NB4 (cell line): ENCODE data around the gene LMO3.

Source experiments
- CTCF ChIP-seq: IDR thresholded peaks from one replicate; pipeline ENCODE4 v1.5.1; 2012; ENCODE audit warnings: low read depth, low read length
- MAX ChIP-seq: IDR thresholded peaks from 2 replicates; pipeline ENCODE4 v1.6.1; 2011; ENCODE audit warnings: low read depth, low read length
- POLR2A ChIP-seq: IDR thresholded peaks from 2 replicates; pipeline ENCODE4 v1.6.1; 2011; ENCODE audit warnings: mild to moderate bottlenecking; ENCODE audit not compliant: insufficient read length; ENCODE audit errors: extremely low read depth

GRCh38 chr12:16602412-16602811, 3.5 kb downstream of the LMO3 start:
- no peak for TF ChIP-seq POLR2A
- TF ChIP-seq MAX = no peak
- TF ChIP-seq CTCF = no peak
